GM21367 (cell line): ENCODE measurements around the gene PPP1R7.

Experiments
- ATAC-seq: cut with Tn5 transposase; IDR thresholded peaks from one replicate; pipeline ENCODE4 v1.9.1; 2021; ENCODE audit not compliant: unreplicated experiment

The PPP1R7 gene

DNA sequence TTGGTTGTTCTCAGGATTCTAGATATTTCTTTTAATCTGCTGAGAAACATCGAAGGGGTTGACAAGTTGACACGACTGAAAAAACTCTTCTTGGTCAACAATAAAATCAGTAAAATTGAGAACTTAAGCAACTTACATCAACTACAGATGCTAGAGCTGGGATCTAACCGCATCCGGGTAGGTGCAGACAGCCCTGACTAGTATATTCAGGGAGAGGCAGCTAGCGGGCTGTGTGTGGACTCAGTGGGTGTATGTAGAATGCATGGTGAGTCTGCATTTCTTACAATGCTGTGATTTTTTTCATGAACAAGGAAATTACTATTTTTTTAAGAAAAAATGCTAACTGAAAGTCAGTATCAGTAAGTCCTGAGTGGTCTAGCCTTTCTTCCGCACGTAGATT lies 10.1 kb downstream of the PPP1R7 start:
- no peak for ATAC-seq

DNA sequence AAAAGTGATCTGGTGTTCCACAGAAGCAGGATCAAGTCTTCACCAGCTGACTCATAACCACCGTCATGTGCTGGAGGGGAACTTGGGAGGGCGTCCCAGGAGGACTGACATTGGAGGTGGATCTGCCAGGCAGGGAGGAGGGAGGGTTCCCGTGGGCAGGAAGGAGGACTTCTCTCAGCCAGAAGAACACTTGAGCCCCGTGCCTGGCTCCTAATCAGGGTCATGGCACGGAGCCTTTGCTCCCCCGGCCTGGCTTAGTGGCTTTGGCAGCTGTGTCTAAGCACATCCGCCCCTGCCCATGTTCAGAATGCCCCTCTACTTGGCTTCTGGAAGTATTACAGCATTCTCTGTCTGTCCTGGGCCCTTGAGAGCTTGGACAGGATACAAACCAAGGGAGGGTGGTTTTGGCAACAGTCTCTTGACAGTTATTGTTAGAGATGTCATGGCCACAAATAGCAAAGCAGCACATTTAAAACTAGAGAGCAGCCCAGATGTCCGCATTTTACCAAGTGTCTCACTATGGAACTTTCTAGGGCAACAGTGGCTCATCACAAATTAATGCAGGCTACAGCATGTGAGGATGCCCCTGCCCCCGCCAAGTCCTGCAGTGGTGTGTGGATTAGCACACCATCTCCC lies 11.5 kb downstream of the PPP1R7 start:
- no peak for ATAC-seq

DNA sequence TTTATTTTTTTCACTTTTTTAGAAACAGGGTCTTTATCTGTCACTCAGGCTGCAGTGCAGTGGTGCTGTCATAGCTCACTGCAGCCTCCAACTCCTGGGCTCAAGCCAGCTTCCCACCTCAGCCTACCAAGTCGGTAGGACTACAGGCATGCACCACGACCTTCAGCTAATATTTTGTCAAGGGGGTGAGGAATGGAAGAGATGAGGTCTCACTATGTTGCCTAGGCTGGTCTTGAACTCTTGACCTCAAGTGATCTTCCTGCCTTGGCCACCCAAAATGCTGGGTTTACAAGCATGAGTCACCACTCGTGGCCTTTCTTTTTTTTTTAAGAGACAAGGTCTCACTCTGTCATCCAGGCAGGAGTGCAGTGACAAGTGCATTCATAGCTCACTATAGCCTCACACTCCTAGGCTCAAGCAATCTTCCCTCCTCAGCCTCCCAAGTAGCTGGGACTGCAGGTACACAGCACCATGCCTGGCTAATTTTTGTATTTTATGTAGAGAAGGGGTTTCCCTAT lies 13.4 kb downstream of the PPP1R7 start:
- no peak for ATAC-seq

DNA sequence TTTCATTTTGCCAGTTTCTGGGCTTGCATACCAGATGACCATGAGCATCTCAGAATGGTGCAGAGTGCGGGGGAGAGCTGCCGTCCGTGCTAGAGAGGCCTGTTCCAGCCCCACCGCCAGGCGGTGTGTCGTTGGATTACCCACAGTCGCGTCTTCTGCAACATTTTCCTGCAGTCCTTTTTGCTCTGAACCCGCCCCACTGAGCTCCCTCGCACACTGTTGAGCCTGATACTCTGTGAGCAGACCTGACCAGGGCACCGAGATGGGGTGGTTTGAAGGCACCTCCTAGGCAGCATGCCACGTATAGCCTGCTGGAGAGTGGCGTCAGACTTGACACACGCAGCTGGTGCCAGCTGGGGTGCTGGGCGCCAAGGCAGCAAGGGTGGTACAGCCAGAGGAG lies 18.1 kb downstream of the PPP1R7 start:
- ATAC-seq, result no peak

DNA sequence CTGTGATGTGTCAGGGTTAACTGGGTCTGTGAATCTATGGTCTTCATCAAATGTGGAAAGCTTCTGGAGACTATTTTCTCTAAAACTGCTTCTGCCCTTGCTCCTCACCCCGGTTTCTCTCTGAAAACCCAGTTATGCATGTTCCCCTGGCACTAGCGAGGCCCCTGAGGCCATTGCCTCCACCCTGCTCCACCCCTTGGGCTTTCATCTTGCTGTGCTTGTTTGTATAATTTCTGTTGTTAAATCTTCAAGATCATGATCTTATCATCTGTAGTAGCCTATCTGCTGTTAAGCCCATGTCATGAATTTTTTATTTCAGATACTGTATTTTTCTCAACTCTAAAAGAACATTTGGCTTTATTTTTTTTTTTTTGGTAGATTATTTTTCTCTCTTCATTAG lies 23.3 kb downstream of the PPP1R7 start:
- ATAC-seq, result no peak

GRCh38 chr2:241177526-241178334 lies 27.5 kb downstream of the PPP1R7 start:
- no peak for ATAC-seq

GRCh38 chr2:241178961-241179360 lies 28.7 kb downstream of the PPP1R7 start:
- no peak for ATAC-seq

DNA sequence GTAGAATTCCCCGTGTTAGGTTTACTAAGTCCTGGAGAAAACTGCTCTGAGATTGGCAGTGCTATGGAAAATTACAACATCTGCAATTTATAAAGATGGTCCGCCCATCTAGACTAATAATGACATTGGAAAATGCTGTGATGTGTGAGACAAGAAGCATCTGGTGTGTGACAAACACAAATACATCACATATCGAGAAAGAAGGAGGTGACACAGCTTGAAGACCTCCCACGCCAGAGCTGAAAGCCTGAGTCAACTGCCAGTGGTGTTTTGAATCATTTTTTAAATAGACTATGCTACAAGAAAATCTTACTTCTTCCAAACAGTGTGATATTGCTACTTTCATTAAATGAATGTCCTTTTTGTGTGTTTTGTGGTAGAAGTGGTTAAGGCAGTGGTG lies 29.6 kb downstream of the PPP1R7 start:
- no peak for ATAC-seq

DNA sequence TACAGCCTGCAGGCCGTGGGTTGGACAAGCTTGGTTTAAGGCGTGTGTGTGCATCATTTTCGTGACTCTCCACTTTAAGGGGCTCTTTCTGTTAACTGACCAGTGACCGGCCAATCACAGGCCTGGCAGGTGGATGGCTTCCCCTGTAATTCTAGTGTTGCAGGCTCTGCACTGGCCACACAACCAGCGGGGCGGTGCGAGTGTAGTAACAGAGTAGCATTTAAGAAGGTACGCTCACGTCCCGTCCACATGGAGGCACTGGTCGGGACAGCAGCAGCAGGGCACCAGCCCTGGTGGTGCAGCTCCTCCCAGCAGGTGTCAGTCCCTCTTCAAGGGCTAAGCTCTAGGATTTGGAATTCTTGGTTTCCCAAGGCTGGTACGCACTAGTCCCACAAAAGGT lies 30.2 kb downstream of the PPP1R7 start:
- no peak for ATAC-seq

DNA sequence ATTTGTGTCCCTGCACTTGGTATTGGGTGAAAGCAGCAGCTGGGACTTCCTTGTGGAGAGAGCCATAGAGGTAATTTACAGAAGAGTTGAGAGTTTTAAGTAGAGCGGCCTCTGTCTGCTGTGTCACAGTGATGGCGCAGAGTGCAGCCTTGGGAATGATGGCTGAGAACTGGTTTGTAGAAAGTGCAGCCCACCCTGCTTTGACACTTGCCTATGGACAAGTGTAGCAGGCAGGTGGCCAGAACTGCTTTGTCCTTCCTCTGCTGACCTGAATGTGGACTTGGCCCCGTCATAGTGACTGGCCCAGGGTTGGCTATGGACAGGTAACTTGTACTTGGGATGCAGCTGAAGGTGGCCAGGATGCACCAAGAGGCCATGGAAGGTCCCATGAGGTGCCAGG lies 31.9 kb downstream of the PPP1R7 start:
- no peak for ATAC-seq

- no peak for ATAC-seq
Observed at GRCh38 chr2:241182531-241183133, 32.4 kb downstream of the PPP1R7 start.

GRCh38 chr2:241183221-241183620 lies 33.0 kb downstream of the PPP1R7 start:
- no peak for ATAC-seq

GRCh38 chr2:241184901-241185300 lies 34.6 kb downstream of the PPP1R7 start:
- no peak for ATAC-seq

GRCh38 chr2:241185961-241186360 lies 35.7 kb downstream of the PPP1R7 start:
- no peak for ATAC-seq

DNA sequence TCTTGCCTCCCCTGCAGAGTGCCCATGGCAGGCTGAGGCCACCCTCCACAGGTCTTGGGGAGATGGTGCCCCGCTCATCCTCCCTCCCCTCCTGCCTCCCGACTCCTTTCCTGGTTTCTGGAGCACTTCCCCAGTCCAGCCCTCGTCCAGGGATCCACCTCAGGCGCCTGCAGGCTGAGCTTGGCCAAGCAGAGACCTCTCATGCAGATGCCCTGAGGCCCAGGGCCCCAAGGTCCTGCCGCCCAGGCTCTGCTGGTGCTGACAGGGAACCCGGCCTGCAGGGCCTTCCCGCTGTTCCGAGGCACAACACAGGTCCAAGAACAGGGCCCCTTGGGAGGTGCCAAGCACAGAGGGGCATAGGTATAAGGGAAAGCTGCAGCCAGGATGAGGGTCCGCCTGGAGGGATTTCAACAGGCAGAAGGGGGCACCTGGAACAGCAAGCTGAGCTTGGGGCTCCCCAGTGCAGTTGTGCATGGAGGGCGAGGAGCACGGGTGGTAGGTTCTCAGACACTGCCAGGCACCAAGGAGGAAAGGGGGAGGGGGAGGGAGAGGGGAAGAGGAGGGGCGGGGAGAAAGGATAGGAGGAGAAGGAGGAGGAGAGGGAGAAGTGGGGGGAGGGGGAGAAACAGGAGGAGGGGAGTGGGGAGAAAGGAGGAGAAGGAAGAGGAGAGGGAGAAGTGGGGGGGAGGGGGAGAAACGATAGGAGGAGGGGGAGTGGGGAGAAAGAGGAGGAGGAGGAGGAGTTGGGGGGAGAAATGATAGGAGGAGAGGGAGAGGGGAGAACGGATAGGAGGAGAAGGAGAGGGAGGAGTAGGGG lies 37.0 kb downstream of the PPP1R7 start:
- ATAC-seq, result no peak

GRCh38 chr2:241187918-241188234 lies 37.6 kb downstream of the PPP1R7 start:
- no peak for ATAC-seq

DNA sequence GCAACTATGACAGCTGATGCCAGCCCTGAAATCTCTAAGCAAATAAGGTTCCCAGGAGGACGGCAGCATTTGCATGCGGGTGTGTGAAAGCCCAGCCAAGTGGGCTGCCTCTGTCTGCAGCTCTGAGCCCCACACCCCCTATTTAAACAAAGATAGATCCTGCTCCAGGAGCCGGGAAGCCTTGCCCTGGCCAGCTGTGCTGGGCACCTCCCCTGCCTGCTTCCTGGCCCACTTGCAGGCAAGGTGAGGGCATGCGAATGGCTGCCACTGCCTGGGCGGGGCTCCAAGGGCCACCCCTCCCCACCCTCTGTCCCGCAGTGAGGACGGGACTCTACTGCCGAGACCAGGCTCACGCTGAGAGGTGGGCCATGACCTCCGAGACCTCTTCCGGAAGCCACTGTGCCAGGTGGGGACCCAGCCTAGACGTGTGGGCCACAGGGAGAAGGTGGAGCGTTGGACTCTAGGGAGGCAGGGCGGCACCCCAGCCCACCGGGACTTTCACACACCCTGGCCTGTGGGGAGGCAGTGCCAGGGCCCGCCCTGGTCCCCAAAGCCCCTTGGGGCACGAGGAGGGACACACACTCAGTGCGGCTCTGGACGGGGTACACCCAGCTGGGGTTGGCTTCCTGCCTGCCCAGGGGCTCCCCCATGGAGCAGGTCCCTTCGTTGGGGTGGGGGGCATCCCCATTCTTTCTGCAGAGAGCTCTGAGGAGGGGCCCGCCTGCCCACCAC lies 38.3 kb downstream of the PPP1R7 start, which contains the start of gene ANO7:
TSS of gene ANO7 (plus strand) at position 317 of the 732 bp plus-strand sequence. CDS start 1,387 bp downstream, outside the sequence.
- ATAC-seq, result no peak

DNA sequence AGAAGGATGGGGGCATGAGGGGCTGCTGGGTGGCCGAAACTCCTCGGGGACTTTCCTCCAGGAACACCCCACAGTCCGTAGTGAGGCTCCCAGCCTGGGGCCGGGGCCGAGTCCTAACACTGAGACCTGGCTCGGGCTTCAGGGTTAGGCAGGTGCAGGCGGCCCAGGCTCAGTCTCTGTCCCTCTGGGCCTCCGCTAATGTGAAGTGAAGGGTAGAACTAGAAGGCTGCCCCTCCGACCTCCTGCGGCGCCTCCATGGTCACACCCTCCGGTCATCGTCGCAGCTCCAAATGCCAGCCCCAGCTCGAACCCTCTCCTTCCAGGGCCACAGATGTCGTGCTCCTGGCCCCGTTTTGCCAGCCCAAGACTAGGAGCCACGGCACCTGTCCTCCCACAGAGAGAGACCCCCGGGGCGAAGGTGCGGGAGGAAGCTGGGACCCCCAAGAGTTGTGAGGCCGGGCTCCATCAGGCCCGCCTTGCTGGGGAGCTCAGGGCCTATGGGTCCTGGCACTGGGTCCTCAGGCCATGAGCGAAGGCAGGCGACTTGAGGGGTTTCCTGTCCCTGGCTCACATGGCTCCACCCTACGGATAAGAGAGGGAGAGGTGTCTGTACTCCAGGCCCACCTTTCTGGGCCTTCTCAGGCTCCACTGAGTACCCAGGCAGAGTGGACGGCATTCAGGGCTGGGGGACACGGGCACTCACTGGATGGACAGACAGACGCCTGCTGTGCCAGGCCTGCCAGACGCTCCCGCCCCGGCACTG lies 39.0 kb downstream of the PPP1R7 start:
- no peak for ATAC-seq

DNA sequence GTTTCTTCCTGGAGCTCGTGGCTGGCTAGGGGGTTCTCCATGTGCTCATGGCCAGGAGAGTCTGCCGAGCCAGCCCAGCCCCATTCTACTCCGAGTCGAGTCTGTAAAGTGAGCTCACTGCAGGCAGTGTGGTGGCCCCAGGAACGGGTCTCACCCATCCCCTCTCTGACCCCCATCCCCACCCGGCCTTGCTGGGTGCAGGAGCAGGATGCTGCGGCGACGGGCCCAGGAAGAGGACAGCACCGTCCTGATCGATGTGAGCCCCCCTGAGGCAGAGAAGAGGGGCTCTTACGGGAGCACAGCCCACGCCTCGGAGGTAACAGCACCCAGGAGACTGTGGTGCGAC lies 39.6 kb downstream of the PPP1R7 start:
- no peak for ATAC-seq
